ENCODE results near the gene STX18.

The STX18 gene

GRCh38 chr4:4377732-4378460 is 164.0 kb downstream of the STX18 start:
- DNase-seq (ENCODE audit: low read depth), result no peak

GRCh38 chr4:4377191-4377590 is 164.7 kb downstream of the STX18 start:
- no peak for DNase-seq (ENCODE audit: low read depth)

- no peak for DNase-seq (ENCODE audit: low read depth)
Observed at GRCh38 chr4:4376074-4376473, 165.8 kb downstream of the STX18 start.

- no peak for DNase-seq (ENCODE audit: low read depth)
Observed at GRCh38 chr4:4374388-4375098, 167.3 kb downstream of the STX18 start.
